IgD-negative memory B cell (primary cell): ENCODE data around the gene STXBP5L. TPM values are rescaled to one million over a fixed set of nuclear protein-coding genes. Genes with fewer than 3 reads are reported as not detected.
"Not testable (repeated sequence)": the region's sequence is repeated elsewhere in the genome, so short reads cannot be mapped to it uniquely, and the experiment has no call there.

ENCODE experiments used
- H3K27ac Mint-ChIP-seq, 3 donors: one replicate each; pipeline ENCODE4 v1.8.0; 2020 to 2022; ENCODE audit warnings: mild to moderate bottlenecking in 3 of 3, mixed read lengths in 3 of 3, moderate library complexity in 1 of 3
- H3K27me3 Mint-ChIP-seq: one replicate; pipeline ENCODE4 v1.8.0; 2021; ENCODE audit warnings: mixed read lengths
- H3K36me3 Mint-ChIP-seq: one replicate; pipeline ENCODE4 v1.8.0; 2020; ENCODE audit warnings: mild to moderate bottlenecking, mixed read lengths
- H3K4me1 Mint-ChIP-seq, 3 donors: one replicate each; pipeline ENCODE4 v1.8.0; 2020 to 2022; ENCODE audit warnings: mixed read lengths in 3 of 3, mild to moderate bottlenecking in 1 of 3
- H3K4me3 Mint-ChIP-seq, 4 donors: one replicate each; pipeline ENCODE4 v1.8.0; 2020 to 2022; ENCODE audit warnings: mild to moderate bottlenecking in 4 of 4, mixed read lengths in 4 of 4, moderate library complexity in 3 of 4
- H3K9me3 Mint-ChIP-seq, 3 donors: one replicate each; pipeline ENCODE4 v1.8.0; 2020 to 2021; ENCODE audit warnings: mixed read lengths in 3 of 3, mild to moderate bottlenecking in 1 of 3
- polyA plus RNA-seq: library from polyadenylated mRNA; unstranded; fragments of 300-500 nt; fragmentation: Illumina TruSeq; gene quantifications from one replicate; pipeline ENCODE4 v1.2.3, GENCODE V29; 2021

The STXBP5L gene
- polyA plus RNA-seq, 1 donor from 2014 or later: not detected

DNA sequence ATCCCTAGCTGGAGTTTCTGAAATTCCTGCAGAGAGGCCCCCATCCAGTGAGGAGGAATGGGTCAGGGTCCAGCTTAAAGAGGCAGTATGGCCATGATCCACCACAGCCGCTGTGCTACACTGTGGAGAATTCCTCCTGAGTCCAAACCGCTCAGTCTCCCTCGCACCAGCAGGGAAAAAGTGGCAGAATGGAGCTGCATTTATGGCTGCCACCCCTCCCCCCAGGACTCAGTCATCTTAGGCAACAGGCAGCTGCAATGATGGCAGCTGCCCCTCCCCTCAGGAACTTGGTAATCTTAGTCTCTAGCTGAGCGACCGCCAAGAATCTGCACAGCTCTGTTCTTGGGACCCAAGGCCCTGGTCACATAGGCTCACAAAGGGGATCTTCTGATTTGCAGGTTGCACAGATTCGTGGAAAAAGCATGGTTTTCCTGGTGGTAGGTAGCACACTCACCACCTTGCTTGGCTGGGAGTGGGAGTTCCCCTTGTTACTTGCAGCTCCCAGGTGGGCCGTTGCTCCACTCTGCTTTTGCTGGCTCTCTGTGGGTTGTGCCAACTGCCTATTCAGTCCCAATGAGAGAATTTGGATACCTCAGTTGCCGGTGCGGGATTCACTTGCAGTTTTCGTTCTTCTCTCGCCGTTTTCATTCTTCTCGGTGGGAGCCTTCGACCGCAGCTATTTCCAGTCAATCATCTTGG is 204.1 kb downstream of the STXBP5L start:
- Mint-ChIP-seq H3K9me3 (peaks cover 2 to 9% (median 3%) of the 10 kb centered on the region in 3 donors), H3K27ac (no peak overlapping the region), H3K4me3 (no peak overlapping the region), H3K36me3 (no peaks in the 10 kb centered on the region), H3K4me1 (no peaks in the 10 kb centered on the region), H3K27me3 (no peaks in the 10 kb centered on the region)

DNA sequence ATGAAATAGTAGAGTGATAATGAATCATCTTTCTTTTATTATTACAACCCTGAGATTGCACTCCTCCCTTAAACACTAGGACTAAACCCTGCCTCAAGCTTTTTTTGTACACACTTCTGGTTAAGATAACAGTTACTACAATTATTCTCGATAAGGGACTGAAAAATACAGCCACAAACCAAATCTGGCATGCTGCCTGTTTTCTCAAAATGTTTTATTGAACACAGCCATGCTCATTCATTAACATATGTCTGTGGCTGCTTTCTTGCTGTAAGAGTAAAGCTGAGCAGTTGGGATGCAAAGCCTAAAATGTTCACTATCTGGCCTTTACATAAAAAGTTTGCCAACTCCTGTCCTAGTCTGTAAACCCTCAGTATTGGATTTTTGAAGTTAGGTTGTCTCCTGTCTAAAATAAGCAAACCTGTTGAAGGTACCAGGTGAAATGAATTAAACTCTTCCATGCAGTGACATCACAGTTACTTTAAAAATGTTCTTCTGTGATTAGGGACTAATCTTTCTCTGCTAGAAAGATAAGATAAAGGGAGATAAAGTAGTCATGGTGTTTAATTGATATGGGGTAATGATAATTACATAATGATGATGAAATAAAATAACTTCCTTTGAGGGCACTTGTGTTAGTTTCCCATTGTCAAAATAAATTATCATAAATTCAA is 218.2 kb downstream of the STXBP5L start:
- H3K4me1 Mint-ChIP-seq: no peaks in the 10 kb centered on the region
- H3K9me3 Mint-ChIP-seq: no peaks in the 10 kb centered on the region
- no peak overlapping the region for H3K4me3 Mint-ChIP-seq

DNA sequence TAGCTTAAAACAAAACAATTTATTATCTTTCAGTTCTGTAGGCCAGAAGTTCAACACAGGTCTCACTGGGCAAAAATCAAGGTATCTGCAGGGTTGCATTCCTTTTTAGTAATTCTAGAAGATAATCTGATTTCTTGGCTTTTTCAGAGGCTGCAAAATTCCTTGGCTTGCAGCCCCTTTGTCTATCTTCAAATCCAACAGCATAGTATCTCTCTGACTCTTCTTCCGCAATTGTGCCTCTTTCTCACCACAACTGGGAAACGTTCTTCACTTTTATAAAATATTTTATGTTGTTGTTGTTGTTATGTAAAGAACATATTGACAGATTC is 218.7 kb downstream of the STXBP5L start:
- Mint-ChIP-seq H3K36me3 (no peaks in the 10 kb centered on the region), H3K4me1 (no peaks in the 10 kb centered on the region), H3K4me3 (no peak overlapping the region), H3K27me3 (peaks cover 2% of the 10 kb centered on the region), H3K27ac (no peak overlapping the region), H3K9me3 (no peaks in the 10 kb centered on the region)

More for the DNA sequence above, 218.2 kb downstream of the STXBP5L start:
- Mint-ChIP-seq H3K27me3 (peaks cover 2% of the 10 kb centered on the region), H3K27ac (no peak overlapping the region), H3K36me3 (no peaks in the 10 kb centered on the region)

DNA sequence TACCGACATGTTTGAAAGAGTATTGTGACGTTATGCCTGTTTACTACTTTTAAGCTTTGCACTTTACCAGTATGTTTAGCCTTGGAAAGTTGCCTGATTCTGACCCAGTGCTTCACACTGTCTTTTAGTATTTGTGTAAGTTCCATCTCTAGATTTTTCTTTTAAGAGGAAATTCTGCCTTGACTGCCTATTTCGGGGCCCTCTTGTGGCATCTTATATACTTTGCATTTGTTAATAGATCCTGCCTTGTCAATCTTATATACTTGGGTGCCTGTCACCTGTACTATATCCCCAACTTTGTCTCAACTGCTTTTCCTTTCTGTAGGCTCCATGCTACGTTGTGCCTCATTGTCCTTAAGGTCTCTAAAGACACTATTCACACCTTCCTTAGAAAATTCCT is 244.6 kb downstream of the STXBP5L start:
- H3K27ac Mint-ChIP-seq: no peak overlapping the region
- peaks cover 0 to 2% (median 0%) of the 10 kb centered on the region in 3 donors for H3K9me3 Mint-ChIP-seq
- H3K36me3 Mint-ChIP-seq: no peaks in the 10 kb centered on the region
- H3K27me3 Mint-ChIP-seq: no peaks in the 10 kb centered on the region
- H3K4me1 Mint-ChIP-seq: no peaks in the 10 kb centered on the region
- H3K4me3 Mint-ChIP-seq: no peak overlapping the region

DNA sequence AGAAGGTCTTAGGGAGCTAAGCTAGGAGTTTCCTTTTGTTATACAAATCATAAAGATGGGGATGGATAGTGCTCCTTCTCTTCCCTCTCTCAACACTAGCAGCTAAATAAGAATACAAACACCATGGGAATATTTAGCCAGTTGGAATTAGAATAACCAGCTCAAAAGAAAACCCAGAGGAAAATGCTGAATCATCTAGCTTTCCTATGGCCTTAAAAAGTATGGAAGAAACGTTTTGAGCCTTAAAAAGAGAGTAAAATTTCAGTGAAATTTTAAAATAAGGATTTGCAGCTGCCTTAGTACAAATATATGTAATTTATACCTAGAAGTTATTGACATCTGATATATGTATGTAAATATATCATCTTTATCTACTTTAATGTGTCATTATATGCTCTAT is 245.8 kb downstream of the STXBP5L start:
- Mint-ChIP-seq H3K9me3 (peaks cover 0 to 2% (median 0%) of the 10 kb centered on the region in 3 donors), H3K4me3 (no peak overlapping the region), H3K4me1 (no peaks in the 10 kb centered on the region), H3K27ac (no peak overlapping the region), H3K36me3 (no peaks in the 10 kb centered on the region), H3K27me3 (no peaks in the 10 kb centered on the region)

DNA sequence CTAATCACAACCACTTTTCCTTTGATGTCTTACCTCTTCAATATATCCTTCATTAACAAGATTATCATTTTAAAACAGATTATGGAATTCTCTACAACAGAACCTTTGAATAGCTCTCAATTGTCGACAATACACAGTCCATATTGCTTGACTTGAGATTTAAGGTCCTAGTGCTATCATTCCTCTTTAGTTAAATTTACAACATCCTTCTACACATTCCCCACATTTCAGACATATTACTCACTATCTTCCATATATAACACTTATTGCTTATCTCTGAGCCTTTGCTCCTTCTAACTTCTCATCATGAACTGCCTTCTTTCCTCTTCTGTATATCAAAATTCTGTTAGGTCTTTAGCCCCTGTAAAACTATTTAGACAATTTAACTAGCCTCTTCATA is 247.0 kb downstream of the STXBP5L start:
- no peak overlapping the region for H3K27ac Mint-ChIP-seq
- H3K36me3 Mint-ChIP-seq: no peaks in the 10 kb centered on the region
- H3K4me3 Mint-ChIP-seq: no peak overlapping the region
- peaks cover 0 to 2% (median under 1%) of the 10 kb centered on the region in 3 donors for H3K9me3 Mint-ChIP-seq
- no peaks in the 10 kb centered on the region for H3K27me3 Mint-ChIP-seq
- no peaks in the 10 kb centered on the region for H3K4me1 Mint-ChIP-seq

DNA sequence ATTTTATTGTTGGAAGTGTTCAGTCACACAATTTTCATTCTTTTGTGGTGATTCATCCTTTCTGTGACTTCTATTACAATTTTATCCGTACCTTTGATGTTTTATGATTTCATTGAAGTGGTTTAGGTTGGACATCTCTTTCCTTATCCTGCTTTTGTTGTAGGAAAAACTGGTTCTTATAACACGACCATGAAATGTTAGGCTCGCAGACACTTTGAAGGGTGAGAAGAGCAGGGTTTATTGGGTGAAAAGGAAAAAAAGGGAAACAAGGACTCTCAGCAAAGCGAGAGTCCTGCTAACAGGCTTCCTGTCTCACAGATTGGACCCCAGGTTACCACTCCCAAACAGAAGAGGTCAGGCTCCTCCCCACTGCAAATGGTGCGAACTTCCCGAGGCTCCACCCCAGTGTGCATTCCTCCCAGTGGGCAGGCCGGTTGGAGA is 257.4 kb downstream of the STXBP5L start:
- Mint-ChIP-seq H3K9me3 (peaks cover 3 to 12% (median 10%) of the 10 kb centered on the region in 3 donors), H3K36me3 (no peaks in the 10 kb centered on the region), H3K4me1 (no peaks in the 10 kb centered on the region)

DNA sequence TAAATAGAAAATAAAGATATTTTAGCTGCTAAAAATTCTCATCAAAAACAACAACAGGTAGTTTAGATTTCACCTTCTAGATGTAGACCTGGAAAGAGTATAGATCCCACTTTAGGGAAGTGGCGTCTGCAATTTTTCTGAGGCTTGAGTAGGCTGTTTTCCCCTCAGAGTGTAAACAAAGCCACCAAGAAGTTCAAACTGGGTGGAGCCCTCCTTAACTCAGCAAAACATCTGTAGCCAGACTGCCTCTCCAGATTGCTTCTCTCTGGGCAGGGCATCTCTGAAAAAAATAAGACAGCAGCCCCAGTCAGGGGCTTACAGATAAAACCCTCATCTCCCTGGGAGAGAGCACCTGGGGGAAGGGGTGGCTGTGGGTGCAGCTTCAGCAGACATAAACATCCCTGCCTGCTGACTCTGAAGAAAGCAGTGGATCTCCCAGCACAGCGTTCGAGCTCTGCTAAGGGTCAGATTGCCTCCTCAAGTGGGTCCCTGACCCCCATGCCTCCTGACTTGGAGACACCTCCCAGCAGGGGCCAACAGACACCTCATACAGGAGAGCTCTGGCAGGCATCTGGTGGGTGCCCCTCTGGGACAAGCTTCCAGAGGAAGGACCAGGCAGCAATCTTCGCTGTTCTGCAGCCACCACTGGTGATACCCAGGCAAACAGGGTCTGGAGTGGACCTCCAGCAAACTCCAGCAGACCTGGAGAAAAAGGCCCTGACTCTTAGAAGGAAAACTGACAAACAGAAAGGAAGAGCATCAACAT is 259.6 kb downstream of the STXBP5L start:
- Mint-ChIP-seq H3K4me3 (no peak overlapping the region), H3K27me3 (no peaks in the 10 kb centered on the region), H3K27ac (no peak overlapping the region), H3K36me3 (no peaks in the 10 kb centered on the region), H3K9me3 (peaks cover 4 to 16% (median 12%) of the 10 kb centered on the region in 3 donors), H3K4me1 (no peaks in the 10 kb centered on the region)

More for the DNA sequence above, 257.4 kb downstream of the STXBP5L start:
- Mint-ChIP-seq H3K27ac (no peak overlapping the region), H3K4me3 (no peak overlapping the region), H3K27me3 (no peaks in the 10 kb centered on the region)

DNA sequence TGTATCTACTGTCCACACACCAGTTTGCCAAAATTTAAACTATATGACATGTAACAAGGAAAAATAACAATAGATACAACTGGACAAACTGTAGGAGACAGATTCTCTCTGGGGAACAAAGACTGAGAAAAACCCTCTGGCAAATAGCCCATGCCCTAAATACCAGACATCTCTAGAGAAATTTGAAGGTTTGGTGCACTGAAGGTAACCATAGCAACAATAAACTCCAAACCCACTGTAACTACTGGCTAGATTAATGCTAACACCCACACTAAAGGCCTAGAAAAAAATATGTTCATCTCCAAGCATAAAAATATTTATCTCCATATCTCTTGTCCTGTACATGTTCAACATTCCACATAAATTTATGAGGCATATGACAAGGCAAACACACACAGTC is 267.1 kb downstream of the STXBP5L start:
- H3K9me3 Mint-ChIP-seq: peaks cover 3 to 16% (median 12%) of the 10 kb centered on the region in 3 donors
- no peaks in the 10 kb centered on the region for H3K4me1 Mint-ChIP-seq
- no peak overlapping the region for H3K27ac Mint-ChIP-seq
- H3K4me3 Mint-ChIP-seq: no peak overlapping the region
- no peaks in the 10 kb centered on the region for H3K36me3 Mint-ChIP-seq
- H3K27me3 Mint-ChIP-seq: no peaks in the 10 kb centered on the region

DNA sequence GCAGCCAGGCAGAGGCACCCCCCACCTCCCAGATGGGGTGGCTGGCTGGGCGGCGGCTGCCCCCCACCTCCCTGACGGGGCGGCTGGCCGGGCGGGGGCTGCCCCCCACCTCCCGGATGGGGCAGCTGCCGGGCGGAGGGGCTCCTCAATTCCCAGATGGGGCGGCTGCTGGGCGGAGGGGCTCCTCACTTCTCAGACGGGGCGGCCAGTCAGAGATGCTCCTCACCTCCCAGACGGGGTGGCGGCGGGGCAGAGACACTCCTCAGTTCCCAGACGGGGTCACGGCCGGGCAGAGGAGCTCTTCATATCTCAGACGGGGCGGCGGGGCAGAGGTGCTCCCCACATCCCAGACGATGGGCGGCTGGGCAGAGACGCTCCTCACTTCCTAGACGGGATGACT is 282.6 kb downstream of the STXBP5L start:
- H3K4me1 Mint-ChIP-seq, H3K27ac Mint-ChIP-seq, H3K27me3 Mint-ChIP-seq, H3K4me3 Mint-ChIP-seq, H3K36me3 Mint-ChIP-seq: not testable (repeated sequence)
- H3K9me3 Mint-ChIP-seq: peaks cover 1 to 16% (median 2%) of the 10 kb centered on the region in 3 donors

DNA sequence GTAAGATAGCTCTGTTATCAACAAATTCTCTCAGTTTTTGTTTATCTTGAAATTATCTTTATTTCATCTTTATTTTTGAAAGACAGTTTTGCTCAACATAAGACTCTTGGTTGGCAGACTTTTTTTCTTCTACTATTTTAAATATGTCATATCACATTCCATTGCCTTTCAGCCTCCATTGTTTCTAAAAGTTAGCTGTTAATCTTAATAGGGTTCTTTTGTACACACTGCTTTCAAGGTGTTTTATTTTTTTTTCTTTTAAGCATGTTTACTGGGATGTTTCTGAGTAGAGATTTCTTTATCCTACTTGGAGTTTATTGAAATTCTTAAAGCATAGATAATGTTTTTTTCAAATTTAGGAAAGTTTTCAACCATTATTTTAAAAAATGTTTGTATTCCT is 294.6 kb downstream of the STXBP5L start:
- Mint-ChIP-seq H3K4me1 (peaks cover 0 to 1% (median 0%) of the 10 kb centered on the region in 3 donors), H3K27me3 (no peaks in the 10 kb centered on the region), H3K4me3 (no peak overlapping the region), H3K36me3 (no peaks in the 10 kb centered on the region), H3K9me3 (peaks cover 0 to 14% (median 6%) of the 10 kb centered on the region in 3 donors), H3K27ac (no peak overlapping the region)

DNA sequence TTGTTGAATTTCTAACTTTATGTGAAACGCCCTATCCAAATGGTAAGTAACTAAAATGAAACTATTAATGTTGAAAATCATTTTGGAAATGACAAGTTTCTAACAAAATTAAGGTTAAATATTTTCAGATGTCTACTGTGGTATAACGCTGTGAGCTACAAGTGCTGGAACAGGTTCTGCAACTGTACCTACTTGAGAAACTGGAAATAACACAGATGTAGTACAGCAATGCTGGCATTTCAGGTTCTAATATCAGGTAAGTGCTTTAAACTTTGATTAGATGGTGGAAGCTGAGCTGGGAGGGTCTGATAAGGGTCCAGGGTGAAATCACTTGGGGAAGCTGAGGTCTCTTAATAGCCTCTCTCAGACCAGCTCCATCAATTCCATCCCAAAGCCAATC is 315.1 kb downstream of the STXBP5L start:
- H3K4me3 Mint-ChIP-seq: no peak overlapping the region
- H3K36me3 Mint-ChIP-seq: no peaks in the 10 kb centered on the region
- H3K9me3 Mint-ChIP-seq: no peaks in the 10 kb centered on the region
- H3K27me3 Mint-ChIP-seq: no peaks in the 10 kb centered on the region
- H3K4me1 Mint-ChIP-seq: no peaks in the 10 kb centered on the region
- no peak overlapping the region for H3K27ac Mint-ChIP-seq

DNA sequence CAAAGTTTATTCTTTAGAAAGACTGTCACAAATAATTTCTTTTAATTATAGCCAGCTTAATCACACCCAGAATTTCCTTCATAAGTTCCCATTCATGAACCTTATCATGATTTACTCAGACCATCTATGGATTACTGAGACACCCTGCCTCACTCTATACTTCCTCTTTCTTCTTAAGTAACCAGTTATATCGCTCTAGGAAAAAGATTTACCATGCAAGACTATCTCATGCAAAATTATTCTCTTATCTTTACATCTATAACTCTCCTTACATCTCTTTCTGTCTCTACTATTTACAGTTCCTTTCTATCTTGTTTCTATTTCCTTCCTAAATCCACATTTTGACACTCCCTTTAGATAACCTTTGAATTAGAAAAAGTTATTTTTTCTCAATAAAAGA is 321.0 kb downstream of the STXBP5L start:
- Mint-ChIP-seq H3K27ac (no peak overlapping the region), H3K4me1 (no peaks in the 10 kb centered on the region), H3K4me3 (no peak overlapping the region), H3K36me3 (no peaks in the 10 kb centered on the region), H3K27me3 (no peaks in the 10 kb centered on the region), H3K9me3 (no peaks in the 10 kb centered on the region)

DNA sequence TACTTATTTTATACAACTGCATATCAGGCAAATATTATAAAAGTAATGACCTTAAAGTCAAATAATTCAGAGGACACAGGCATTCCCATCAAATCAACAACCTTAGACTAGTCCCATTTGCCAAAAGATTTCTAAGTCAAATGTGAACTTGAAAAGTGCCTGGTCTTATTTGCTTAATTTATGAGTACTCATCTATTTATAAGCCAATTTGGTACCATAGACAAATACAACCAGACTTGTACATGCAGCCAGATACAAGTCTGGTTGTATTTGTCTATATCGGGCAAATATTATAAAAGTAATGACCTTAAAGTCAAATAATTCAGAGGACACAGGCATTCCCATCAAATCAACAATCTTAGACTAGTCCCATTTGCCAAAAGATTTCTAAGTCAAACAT is 322.2 kb downstream of the STXBP5L start:
- H3K27ac Mint-ChIP-seq, H3K4me1 Mint-ChIP-seq, H3K4me3 Mint-ChIP-seq, H3K27me3 Mint-ChIP-seq, H3K36me3 Mint-ChIP-seq, H3K9me3 Mint-ChIP-seq: not testable (repeated sequence)

DNA sequence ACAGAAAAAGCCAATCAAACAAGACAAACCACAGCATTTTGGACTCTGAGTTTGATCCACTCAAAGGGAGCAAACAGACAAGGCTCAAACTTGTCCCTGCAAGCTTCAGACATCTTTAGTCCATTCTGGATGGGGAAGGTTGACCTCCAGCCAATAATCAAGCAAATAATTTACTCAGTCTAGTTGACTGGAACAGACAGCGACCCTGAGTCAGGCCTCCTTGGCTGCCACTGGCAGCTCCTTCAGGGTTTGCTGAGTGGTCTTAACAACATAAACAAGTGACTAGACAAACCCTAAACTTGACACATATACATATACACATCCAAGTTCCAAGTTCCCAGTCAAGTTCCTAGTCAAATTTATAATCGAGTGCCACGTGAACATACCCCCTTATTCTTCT is 323.9 kb downstream of the STXBP5L start:
- no peaks in the 10 kb centered on the region for H3K4me1 Mint-ChIP-seq
- H3K4me3 Mint-ChIP-seq: no peak overlapping the region
- no peaks in the 10 kb centered on the region for H3K27me3 Mint-ChIP-seq
- no peaks in the 10 kb centered on the region for H3K36me3 Mint-ChIP-seq
- H3K27ac Mint-ChIP-seq: no peak overlapping the region
- H3K9me3 Mint-ChIP-seq: no peaks in the 10 kb centered on the region
